RKO (cell line): Measurements from ENCODE around the gene KRTAP10-12.
"Not testable (repeated sequence)": the region's sequence is repeated elsewhere in the genome, so short reads cannot be mapped to it uniquely, and the experiment has no call there.

ENCODE experiments used
- DNase-seq: peaks from one replicate; pipeline ENCODE4 v3.0.0-alpha.2; 2016; ENCODE audit warnings: low spot score

Gene KRTAP10-12

GRCh38 chr21:44670642-44671432 is 26.1 kb upstream of the KRTAP10-12 start:
- DNase-seq: no peak

GRCh38 chr21:44671911-44672310 is 25.1 kb upstream of the KRTAP10-12 start:
- DNase-seq: no peak

- no peak for DNase-seq
These were observed 19.1 kb upstream of the KRTAP10-12 start for GRCh38 chr21:44677881-44678280.

GRCh38 chr21:44681152-44681551 is 15.8 kb upstream of the KRTAP10-12 start:
- DNase-seq: no peak

GRCh38 chr21:44681861-44682579 is 15.0 kb upstream of the KRTAP10-12 start, which contains the start of gene KRTAP12-1:
Gene KRTAP12-1 (minus strand): TSS chr21:44682163. CDS start chr21:44682123, 40 bp downstream.
- DNase-seq: no peak

- DNase-seq: no peak
These were observed 14.3 kb upstream of the KRTAP10-12 start for GRCh38 chr21:44682580-44683151.

- DNase-seq: no peak
These were observed 12.9 kb upstream of the KRTAP10-12 start for GRCh38 chr21:44684077-44684476.

- no peak for DNase-seq
These were observed 12.5 kb upstream of the KRTAP10-12 start for GRCh38 chr21:44684483-44684882.

GRCh38 chr21:44685050-44685449 is 11.9 kb upstream of the KRTAP10-12 start:
- DNase-seq: not testable (repeated sequence)

- no peak for DNase-seq
These were observed 10.8 kb upstream of the KRTAP10-12 start for GRCh38 chr21:44686000-44686781.

GRCh38 chr21:44686843-44687561 is 10.0 kb upstream of the KRTAP10-12 start:
- no peak for DNase-seq

GRCh38 chr21:44687671-44688070 is 9.3 kb upstream of the KRTAP10-12 start:
- no peak for DNase-seq

GRCh38 chr21:44689740-44690139 is 7.2 kb upstream of the KRTAP10-12 start:
- not testable (repeated sequence) for DNase-seq

- no peak for DNase-seq
These were observed 5.3 kb upstream of the KRTAP10-12 start for GRCh38 chr21:44691686-44692085.

- DNase-seq: no peak
These were observed 4.0 kb upstream of the KRTAP10-12 start for GRCh38 chr21:44692798-44693512.

GRCh38 chr21:44694776-44695175 is 2.2 kb upstream of the KRTAP10-12 start:
- no peak for DNase-seq

- no peak for DNase-seq
These were observed 1.8 kb upstream of the KRTAP10-12 start for GRCh38 chr21:44695184-44695583.

- DNase-seq: no peak
These were observed 1.3 kb upstream of the KRTAP10-12 start for GRCh38 chr21:44695641-44696040.

- DNase-seq: no peak
These were observed 400 bp upstream of the KRTAP10-12 start for GRCh38 chr21:44696572-44696971.

GRCh38 chr21:44697811-44698734 is 1.1 kb downstream of the KRTAP10-12 start:
- DNase-seq: no peak
